ENCODE measurements around the gene ST6GAL1. TPM values are rescaled to one million over a fixed set of nuclear protein-coding genes. Genes with fewer than 3 reads are reported as not detected.

Gene ST6GAL1
- total RNA-seq, 1 donor from 2014 or later: 59.9 TPM

DNA sequence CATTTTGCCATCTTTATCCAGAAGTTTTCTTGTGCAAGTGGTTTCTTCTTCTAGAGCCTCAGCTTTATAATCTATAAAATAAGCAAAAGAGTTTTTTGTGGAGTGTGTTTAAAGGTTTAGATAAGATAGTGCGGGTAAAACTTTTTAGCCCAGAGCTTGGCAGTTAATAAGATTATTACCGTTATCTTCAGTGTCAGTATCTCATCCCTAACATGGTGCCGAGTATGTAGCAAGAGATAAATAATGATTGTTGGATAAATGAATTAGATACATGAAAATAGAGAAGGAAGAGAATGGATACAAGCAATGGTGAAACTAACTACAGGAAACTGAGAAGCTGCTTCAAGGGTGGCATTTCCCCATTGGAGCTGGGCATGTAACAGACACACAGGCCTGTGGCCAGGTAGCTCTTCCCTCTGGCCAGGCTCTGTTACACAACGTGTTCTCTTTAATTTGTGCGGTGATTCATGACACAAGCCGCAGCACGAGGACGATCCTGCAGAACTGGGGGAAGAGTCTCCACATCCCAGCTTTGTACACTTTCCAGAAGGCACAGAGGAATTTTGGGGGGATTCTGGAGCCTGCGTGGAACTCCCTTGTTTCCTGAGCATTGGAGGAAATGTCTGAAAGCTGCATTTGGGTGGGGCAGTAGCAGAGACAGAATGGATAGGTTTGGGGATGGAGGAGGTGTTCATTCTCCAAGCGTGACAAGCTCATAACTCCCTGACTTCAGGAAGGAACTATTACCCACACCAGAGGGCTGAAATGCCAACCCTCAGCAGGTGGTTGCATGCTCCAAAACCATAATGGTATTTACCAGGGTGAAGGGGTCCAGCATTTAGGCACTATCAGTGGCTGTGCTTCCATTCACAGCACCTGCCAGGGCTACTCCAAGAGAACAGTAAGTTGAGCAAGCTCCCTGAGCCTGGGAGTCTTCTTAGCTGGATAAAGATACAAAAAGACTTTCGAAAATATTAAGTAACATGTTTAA, 14.2 kb upstream of the ST6GAL1 start:
- H3K4me1 ChIP-seq: no peaks in the 10 kb centered on the region
- intact Hi-C loops (cut with DNase I): no loop called here
- no peak for TF ChIP-seq CTCF (IDR thresholded peaks at IDR 0.05)
- H3K36me3 ChIP-seq: no peaks in the 10 kb centered on the region
- no peak overlapping the region for H3K4me3 ChIP-seq
- H3K27me3 ChIP-seq: no peaks in the 10 kb centered on the region
- no peak for DNase-seq (ENCODE audit: low spot score in 2 of 2)
- no peaks in the 10 kb centered on the region for H3K9me3 ChIP-seq
- no peak overlapping the region for H3K27ac ChIP-seq

DNA sequence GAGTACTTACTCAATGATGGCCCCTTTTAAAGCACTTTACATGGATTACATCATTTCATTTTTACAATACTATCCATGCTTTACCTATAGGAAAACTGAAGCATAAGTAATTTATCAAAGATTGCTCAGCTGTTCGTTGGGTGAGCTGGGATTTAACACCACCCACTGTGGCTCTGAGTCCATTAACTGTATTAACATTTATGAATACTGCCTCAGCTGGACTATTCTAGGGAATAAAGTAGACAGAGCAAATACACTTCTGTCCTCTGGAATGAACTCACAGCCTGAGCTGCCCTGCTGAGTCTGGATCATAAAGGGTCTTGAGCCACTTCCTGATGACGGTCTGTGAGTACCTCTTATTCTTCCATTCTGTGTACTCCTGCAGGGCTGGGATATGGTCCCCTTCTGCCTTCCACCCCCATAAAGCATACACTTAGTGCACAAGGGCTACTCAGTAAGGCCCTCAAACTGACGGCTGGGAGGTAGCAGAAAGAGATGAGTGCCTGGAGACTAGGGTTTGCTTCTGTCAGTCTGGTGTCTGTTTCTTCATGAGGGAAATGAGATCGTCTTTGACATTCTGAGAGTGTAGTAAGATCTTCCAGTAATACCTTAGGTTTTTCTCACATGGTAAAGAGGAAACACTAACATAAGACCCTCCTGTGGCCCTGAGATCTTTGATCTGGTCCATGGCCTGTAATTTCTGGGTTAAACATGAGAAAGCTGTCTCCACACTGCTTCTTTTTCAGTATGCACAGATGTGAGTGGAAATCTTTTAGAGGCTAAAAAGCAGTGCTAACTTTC, 12.6 kb upstream of the ST6GAL1 start:
- H3K27ac ChIP-seq: no peak overlapping the region
- H3K36me3 ChIP-seq: no peaks in the 10 kb centered on the region
- no peak for DNase-seq (ENCODE audit: low spot score in 2 of 2)
- intact Hi-C loops (cut with DNase I): no loop called here
- no peak overlapping the region for H3K4me3 ChIP-seq
- H3K4me1 ChIP-seq: no peaks in the 10 kb centered on the region
- no peaks in the 10 kb centered on the region for H3K27me3 ChIP-seq
- H3K9me3 ChIP-seq: no peaks in the 10 kb centered on the region
- TF ChIP-seq CTCF (IDR thresholded peaks at IDR 0.05): no peak

GRCh38 chr3:186920301-186920700, 10.0 kb upstream of the ST6GAL1 start:
- intact Hi-C loops (cut with DNase I): no loop called here
- Histone ChIP-seq H3K36me3 (no peaks in the 10 kb centered on the region), H3K27ac (no peak overlapping the region), H3K4me1 (no peaks in the 10 kb centered on the region), H3K27me3 (no peaks in the 10 kb centered on the region), H3K4me3 (no peak overlapping the region), H3K9me3 (no peaks in the 10 kb centered on the region)
- no peak for TF ChIP-seq CTCF (IDR thresholded peaks at IDR 0.05)
- no peak for DNase-seq (ENCODE audit: low spot score in 2 of 2)

DNA sequence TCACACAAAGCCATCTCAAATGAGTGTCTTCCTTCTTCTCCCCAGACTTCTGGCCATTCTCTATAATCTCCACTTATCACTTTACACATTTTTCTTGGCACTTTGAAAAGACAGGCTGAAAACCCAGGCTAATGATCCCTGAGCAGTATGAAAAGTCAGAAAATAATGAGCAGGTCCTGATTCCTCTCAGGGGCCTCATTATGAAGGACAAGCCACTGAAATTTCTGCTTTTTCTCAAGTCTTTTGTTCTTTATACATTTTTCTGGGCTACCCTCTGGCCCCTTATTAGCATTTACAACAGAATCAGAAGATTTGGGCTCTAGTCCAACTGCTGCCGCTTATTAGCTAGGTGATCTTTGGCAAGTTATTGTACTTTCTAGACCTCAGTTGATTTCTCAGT, 9.5 kb upstream of the ST6GAL1 start:
- H3K27ac ChIP-seq: no peak overlapping the region
- H3K9me3 ChIP-seq: no peaks in the 10 kb centered on the region
- no peaks in the 10 kb centered on the region for H3K27me3 ChIP-seq
- no peak overlapping the region for H3K4me3 ChIP-seq
- intact Hi-C loops (cut with DNase I): no loop called here
- no peak for DNase-seq (ENCODE audit: low spot score in 2 of 2)
- no peak for TF ChIP-seq CTCF (IDR thresholded peaks at IDR 0.05)
- H3K36me3 ChIP-seq: no peaks in the 10 kb centered on the region
- H3K4me1 ChIP-seq: no peaks in the 10 kb centered on the region

DNA sequence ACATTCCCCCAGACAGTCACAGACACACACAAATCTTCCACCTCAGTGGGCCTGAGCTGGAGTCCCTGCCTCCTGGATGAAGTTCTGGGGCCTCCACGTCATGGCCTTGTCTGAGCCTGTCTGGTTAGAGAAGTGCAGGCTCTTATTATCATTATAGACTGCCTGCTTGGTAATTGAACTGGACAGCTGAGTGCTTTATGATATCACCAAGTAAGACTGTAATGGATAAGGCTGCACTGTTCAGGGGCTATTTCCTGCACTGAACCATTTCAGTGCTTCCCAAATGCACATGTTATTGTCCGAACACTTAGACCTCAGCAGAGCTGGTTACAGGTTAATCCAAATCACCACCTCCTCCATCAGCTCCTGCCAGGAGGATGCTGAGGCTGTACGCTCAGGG, 8.7 kb upstream of the ST6GAL1 start:
- no peak for TF ChIP-seq CTCF (IDR thresholded peaks at IDR 0.05)
- Histone ChIP-seq H3K36me3 (no peaks in the 10 kb centered on the region), H3K27ac (no peak overlapping the region), H3K27me3 (no peaks in the 10 kb centered on the region), H3K4me3 (no peak overlapping the region), H3K9me3 (no peaks in the 10 kb centered on the region), H3K4me1 (no peaks in the 10 kb centered on the region)
- no peak for DNase-seq (ENCODE audit: low spot score in 2 of 2)
- intact Hi-C loops (cut with DNase I): no loop called here
